Gastrocnemius medialis (tissue), 4 donors: ENCODE measurements around the gene HOTAIR. TPM values are rescaled to one million over a fixed set of nuclear protein-coding genes. Genes with fewer than 3 reads are reported as not detected.

Source experiments
- ATAC-seq, 2 donors: fragments of 150-250 bp; one replicate each; pipeline ENCODE4 v1.9.1; 2016
- DNase-seq, 2 donors: peaks; one replicate each; pipeline ENCODE4 v3.0.0-alpha.2; 2019
- H3K27ac ChIP-seq, 4 donors: fragments of 200-600 bp; sonication (generic); 1 replicate in 1 of 4; 2 replicates in 3 of 4; pipeline ENCODE4 v1.5.1; 2016 to 2018; ENCODE audit warnings: mild to moderate bottlenecking in 2 of 4, moderate library complexity in 1 of 4
- H3K27me3 ChIP-seq, 3 donors: fragments of 200-600 bp; sonication (generic) in 2 of 3; 1 replicate in 1 of 3; 2 replicates in 2 of 3; pipeline versions ENCODE4 v1.5.1 to v1.6.0; 2016 to 2019; ENCODE audit warnings: mild to moderate bottlenecking in 1 of 3, moderate library complexity in 1 of 3
- H3K36me3 ChIP-seq, 2 donors: fragments of 200-600 bp; sonication (generic) in 1 of 2; one replicate each; pipeline ENCODE4 v1.5.1; 2017 to 2018
- H3K4me1 ChIP-seq, 2 donors: fragments of 200-600 bp; sonication (generic) in 1 of 2; one replicate each; pipeline ENCODE4 v1.5.1; 2016 to 2017; ENCODE audit warnings: mild to moderate bottlenecking in 2 of 2
- H3K4me3 ChIP-seq, 4 donors: fragments of 200-600 bp; sonication (generic) in 3 of 4; 1 replicate in 1 of 4; 2 replicates in 3 of 4; pipeline ENCODE4 v1.5.1; 2016 to 2019; ENCODE audit warnings: mild to moderate bottlenecking in 2 of 4
- H3K9me3 ChIP-seq, 3 donors: fragments of 200-600 bp; sonication (generic) in 2 of 3; 1 replicate in 1 of 3; 2 replicates in 2 of 3; pipeline ENCODE4 v1.5.1; 2016 to 2019
- CTCF ChIP-seq, 5 experiments: fragments of 450-650 bp in 3 of 5; fragments of 200-600 bp in 2 of 5; sonication (generic) in 2 of 5; IDR thresholded peaks in 4 of 5; conservative IDR thresholded peaks in 1 of 5; 1 replicate in 4 of 5; 2 replicates in 1 of 5; pipeline ENCODE4 v1.5.1; 2016 to 2019; ENCODE audit warnings: antibody characterized with exemption in 5 of 5, mild to moderate bottlenecking in 3 of 5, moderate library complexity in 3 of 5
- POLR2A ChIP-seq, 2 donors: fragments of 450-650 bp; IDR thresholded peaks; one replicate each; pipeline ENCODE4 v1.6.1; 2017; ENCODE audit warnings: antibody characterized with exemption in 2 of 2, mild to moderate bottlenecking in 2 of 2, moderate library complexity in 2 of 2
- in situ Hi-C, 4 donors: fragments of 200-750 bp; cut with MboI; loops; one replicate each; pipeline versions ENCODE4 v1.15.0 to v1.8.0; 2017; ENCODE audit warnings: low sequenced_read_pairs in 4 of 4
- intact Hi-C: fragments of 100-400 bp; cut with DNase I; formaldehyde crosslinking; loops from one replicate; pipeline ENCODE4 v1.15.1; 2023; ENCODE audit warnings: low total_unique reads
- total RNA-seq, 4 donors: library from RNA; depleted of rRNA; stranded (reverse); fragments of >200 nt; gene quantifications; one replicate each; pipeline versions ENCODE4 v1.1.0 to v1.2.3, GENCODE V29; 2016

HOTAIR gene
- total RNA-seq, 4 donors from 2014 or later = 0.35 to 0.83 (median 0.56) TPM; not detected in 1

GRCh38 chr12:53940443-53941014 is 34.2 kb downstream of the HOTAIR start:
- TF ChIP-seq CTCF (IDR thresholded peaks at IDR 0.05 in 4 of 5, conservative IDR thresholded peaks at IDR 0.05 in 1 of 5) = no peak
- no peak for TF ChIP-seq POLR2A (IDR thresholded peaks at IDR 0.05)
- ATAC-seq = no peak
- intact Hi-C loops (loop anchor here (10.0 kb wide), 1 partner anchor 146 kb away; no protein-coding TSS in a partner anchor), in situ Hi-C loops (no loop called here)
- Histone ChIP-seq H3K27ac (no peak overlapping the region), H3K4me1 (peaks cover 0 to 8% of the 10 kb centered on the region in 2 donors), H3K36me3 (no peaks in the 10 kb centered on the region), H3K27me3 (peaks cover 95 to 100% (median 98%) of the 10 kb centered on the region in 3 donors), H3K9me3 (no peaks in the 10 kb centered on the region), H3K4me3 (no peak overlapping the region)
- no peak for DNase-seq

- no peak for DNase-seq
- in situ Hi-C loops = no loop called here
- Histone ChIP-seq H3K4me3 (peak overlapping the region; percentile 31 to 48 (median 45)), H3K4me1 (peaks cover 0 to 8% of the 10 kb centered on the region in 2 donors), H3K27me3 (peaks cover 94 to 100% (median 97%) of the 10 kb centered on the region in 3 donors), H3K36me3 (no peaks in the 10 kb centered on the region), H3K27ac (no peak overlapping the region), H3K9me3 (no peaks in the 10 kb centered on the region)
- no peak for ATAC-seq
- TF ChIP-seq CTCF (IDR thresholded peaks at IDR 0.05 in 4 of 5, conservative IDR thresholded peaks at IDR 0.05 in 1 of 5) = no peak
- no peak for TF ChIP-seq POLR2A (IDR thresholded peaks at IDR 0.05)
- intact Hi-C loops = loop anchor here (10.0 kb wide), 1 partner anchor 145 kb away; no protein-coding TSS in a partner anchor
Observed at GRCh38 chr12:53939141-53940108, 35.3 kb downstream of the HOTAIR start.

- in situ Hi-C loops (no loop called here), intact Hi-C loops (no loop called here)
- Histone ChIP-seq H3K27ac (no peak within 1 kb of the TSS), H3K4me1 (peaks cover 0 to 8% of the 10 kb centered on the region in 2 donors), H3K9me3 (no peaks in the 10 kb centered on the region), H3K27me3 (peaks cover 94 to 98% (median 97%) of the 10 kb centered on the region in 3 donors), H3K36me3 (no peaks in the 10 kb centered on the region), H3K4me3 (peak within 1 kb of the TSS; percentile 31 to 48 (median 45))
- DNase-seq (peak; percentile 64 to 92), ATAC-seq (peak; percentile 84 to 91)
- TF ChIP-seq CTCF (IDR thresholded peaks at IDR 0.05 in 4 of 5, conservative IDR thresholded peaks at IDR 0.05 in 1 of 5) (no peak), POLR2A (IDR thresholded peaks at IDR 0.05) (no peak)
Observed at GRCh38 chr12:53938326-53939140, 36.2 kb downstream of the HOTAIR start, which contains the start of gene HOXC13. Gene HOXC13, plus strand, starts transcription at chr12:53938831. Its CDS starts 76 bp downstream, at chr12:53938907.

- Histone ChIP-seq H3K9me3 (no peaks in the 10 kb centered on the region), H3K36me3 (no peaks in the 10 kb centered on the region), H3K27ac (no peak overlapping the region), H3K4me3 (peak overlapping the region; percentile 31 to 48 (median 45)), H3K27me3 (peaks cover 90 to 98% (median 94%) of the 10 kb centered on the region in 3 donors), H3K4me1 (peaks cover 0 to 8% of the 10 kb centered on the region in 2 donors)
- in situ Hi-C loops = no loop called here
- no peak for TF ChIP-seq CTCF (IDR thresholded peaks at IDR 0.05 in 4 of 5, conservative IDR thresholded peaks at IDR 0.05 in 1 of 5)
- no peak for TF ChIP-seq POLR2A (IDR thresholded peaks at IDR 0.05)
- intact Hi-C loops = no loop called here
- no peak for DNase-seq
- no peak for ATAC-seq
Observed at GRCh38 chr12:53937596-53938325, 37.0 kb downstream of the HOTAIR start.
